ENCODE results near the gene ERC1.

GRCh38 chr12:1117970-1118563 lies 127.0 kb downstream of the ERC1 start:
- TF ChIP-seq CTCF (IDR thresholded peaks at IDR 0.05; ENCODE audit: low read depth, low read length), result peak; percentile 77
- no peak for TF ChIP-seq POLR2A (IDR thresholded peaks at IDR 0.05; ENCODE audit: extremely low read depth, insufficient read length)
- TF ChIP-seq, protein P1, sequence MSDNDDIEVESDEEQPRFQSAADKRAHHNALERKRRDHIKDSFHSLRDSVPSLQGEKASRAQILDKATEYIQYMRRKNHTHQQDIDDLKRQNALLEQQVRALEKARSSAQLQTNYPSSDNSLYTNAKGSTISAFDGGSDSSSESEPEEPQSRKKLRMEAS (IDR thresholded peaks at IDR 0.05; ENCODE audit: low read depth, low read length), result peak; percentile 34; the same call in 1 of the 2 replicates
- no peak for TF ChIP-seq MYC (IDR thresholded peaks at IDR 0.05; ENCODE audit: low read depth, low read length)

All from NB4 (cell line).